Measurements from ENCODE around the gene ARID1A. TPM values are rescaled to one million over a fixed set of nuclear protein-coding genes. Genes with fewer than 3 reads are reported as not detected.

ARID1A gene
- total and polyA plus RNA-seq, 4 donors = 12.2 to 31.9 (median 20.2) TPM

DNA sequence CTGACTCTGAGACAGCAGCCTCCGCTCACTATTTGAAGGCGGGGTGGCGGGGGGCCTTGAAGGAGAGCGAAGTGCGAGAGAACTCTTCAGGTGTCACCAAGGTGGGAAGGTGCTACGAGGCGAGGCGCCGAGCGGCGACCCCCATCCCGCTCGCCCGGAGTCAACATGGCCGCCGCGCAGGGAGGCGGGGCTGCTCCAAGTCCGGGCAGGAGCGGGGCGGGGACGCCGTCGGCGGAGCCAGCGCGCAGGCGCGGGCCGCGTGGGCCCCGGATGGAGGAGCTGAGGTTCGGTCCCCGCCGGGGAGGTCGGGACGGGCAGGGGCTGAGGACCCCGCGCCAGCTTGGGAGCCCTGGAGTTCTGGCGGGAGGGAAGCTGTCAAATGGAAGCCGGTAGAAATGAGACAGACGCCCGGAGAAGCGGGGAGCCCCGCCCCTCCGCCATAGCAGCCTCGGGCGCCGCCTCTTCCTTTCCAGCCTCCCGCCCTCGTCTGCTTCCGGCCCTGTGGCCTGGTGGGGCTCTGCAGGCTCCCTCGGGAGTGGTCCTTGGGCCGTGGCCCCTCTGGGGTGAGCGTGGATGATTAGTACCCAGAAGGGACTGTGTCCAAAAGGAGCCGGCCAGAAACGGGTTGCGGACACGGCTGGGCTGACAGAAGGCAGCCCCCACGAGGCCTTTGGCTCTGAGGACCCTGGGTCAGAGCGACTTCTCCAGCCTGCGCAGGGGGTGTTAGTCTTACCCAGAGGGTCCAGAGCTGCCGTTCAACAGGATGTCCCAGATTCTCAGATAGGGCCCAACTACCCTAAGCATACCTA is 92.1 kb downstream of the ARID1A start, which contains the start of gene PIGV:
PIGV (plus strand) TSS at position 245 of the 809 bp plus-strand sequence. CDS start 2,866 bp downstream, outside the sequence.
- Histone ChIP-seq H3K4me1 (ENCODE audit: control insufficient read depth in 4 of 4, insufficient read depth in 4 of 4, low read length in 3 of 4) (peaks cover 10 to 76% (median 43%) of the 10 kb centered on the region in 4 donors), H3K27ac (ENCODE audit: low read depth in 1 of 2, low read length in 2 of 2) (peak within 1 kb of the TSS; percentile 99 to 100), H3K36me3 (ENCODE audit: control insufficient read depth in 4 of 4, insufficient read depth in 3 of 4, low read depth in 1 of 4, low read length in 3 of 4) (peaks cover 0 to 1% (median 0%) of the 10 kb centered on the region in 4 donors), H3K27me3 (ENCODE audit: control insufficient read depth in 4 of 4, insufficient read depth in 4 of 4, low read length in 3 of 4) (no peaks in the 10 kb centered on the region), H3K9ac (ENCODE audit: low read depth in 1 of 2, low read length in 2 of 2) (peak within 1 kb of the TSS; percentile 98 to 99), H3K9me3 (ENCODE audit: control insufficient read depth in 4 of 4, low read length in 3 of 4) (no peaks in the 10 kb centered on the region), H3K4me3 (ENCODE audit: low read depth in 1 of 3, low read length in 3 of 3) (peak within 1 kb of the TSS; percentile 74 to 94 (median 75))
- TF ChIP-seq GABPA (IDR thresholded peaks at IDR 0.05 in 1 of 2, conservative IDR thresholded peaks at IDR 0.05 in 1 of 2) (peak; percentile 59 to 87), HNF4G (IDR thresholded peaks at IDR 0.05) (no peak), YY1 (IDR thresholded peaks at IDR 0.05) (peak; percentile 98), RAD21 (IDR thresholded peaks at IDR 0.05) (peak; percentile 19 to 38)
- TF ChIP-seq, protein P1, sequence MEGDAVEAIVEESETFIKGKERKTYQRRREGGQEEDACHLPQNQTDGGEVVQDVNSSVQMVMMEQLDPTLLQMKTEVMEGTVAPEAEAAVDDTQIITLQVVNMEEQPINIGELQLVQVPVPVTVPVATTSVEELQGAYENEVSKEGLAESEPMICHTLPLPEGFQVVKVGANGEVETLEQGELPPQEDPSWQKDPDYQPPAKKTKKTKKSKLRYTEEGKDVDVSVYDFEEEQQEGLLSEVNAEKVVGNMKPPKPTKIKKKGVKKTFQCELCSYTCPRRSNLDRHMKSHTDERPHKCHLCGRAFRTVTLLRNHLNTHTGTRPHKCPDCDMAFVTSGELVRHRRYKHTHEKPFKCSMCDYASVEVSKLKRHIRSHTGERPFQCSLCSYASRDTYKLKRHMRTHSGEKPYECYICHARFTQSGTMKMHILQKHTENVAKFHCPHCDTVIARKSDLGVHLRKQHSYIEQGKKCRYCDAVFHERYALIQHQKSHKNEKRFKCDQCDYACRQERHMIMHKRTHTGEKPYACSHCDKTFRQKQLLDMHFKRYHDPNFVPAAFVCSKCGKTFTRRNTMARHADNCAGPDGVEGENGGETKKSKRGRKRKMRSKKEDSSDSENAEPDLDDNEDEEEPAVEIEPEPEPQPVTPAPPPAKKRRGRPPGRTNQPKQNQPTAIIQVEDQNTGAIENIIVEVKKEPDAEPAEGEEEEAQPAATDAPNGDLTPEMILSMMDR (IDR thresholded peaks at IDR 0.05; ENCODE audit: low read depth, low read length, missing input control) = peak; percentile 9
- peak; percentile 91 for DNase-seq (ENCODE audit: low spot score)
- under 1% methylated on average over 63 of the region's 63 CpGs for WGBS

DNA sequence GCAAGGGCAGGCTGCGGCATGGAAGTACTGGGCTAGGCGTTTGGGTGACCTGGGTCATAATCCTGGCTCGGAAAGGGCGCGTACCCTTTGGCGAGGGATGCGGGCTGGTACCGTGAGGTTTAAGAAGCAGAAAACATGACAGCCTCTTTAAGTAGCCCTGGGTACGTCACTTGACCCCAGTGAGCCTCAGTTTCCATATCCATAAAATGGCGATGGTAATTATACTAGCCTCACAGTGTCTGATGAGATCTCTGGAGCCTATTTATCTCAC is 92.6 kb downstream of the ARID1A start:
- WGBS = under 1% methylated on average over 10 of the region's 10 CpGs
- TF ChIP-seq, protein P2, sequence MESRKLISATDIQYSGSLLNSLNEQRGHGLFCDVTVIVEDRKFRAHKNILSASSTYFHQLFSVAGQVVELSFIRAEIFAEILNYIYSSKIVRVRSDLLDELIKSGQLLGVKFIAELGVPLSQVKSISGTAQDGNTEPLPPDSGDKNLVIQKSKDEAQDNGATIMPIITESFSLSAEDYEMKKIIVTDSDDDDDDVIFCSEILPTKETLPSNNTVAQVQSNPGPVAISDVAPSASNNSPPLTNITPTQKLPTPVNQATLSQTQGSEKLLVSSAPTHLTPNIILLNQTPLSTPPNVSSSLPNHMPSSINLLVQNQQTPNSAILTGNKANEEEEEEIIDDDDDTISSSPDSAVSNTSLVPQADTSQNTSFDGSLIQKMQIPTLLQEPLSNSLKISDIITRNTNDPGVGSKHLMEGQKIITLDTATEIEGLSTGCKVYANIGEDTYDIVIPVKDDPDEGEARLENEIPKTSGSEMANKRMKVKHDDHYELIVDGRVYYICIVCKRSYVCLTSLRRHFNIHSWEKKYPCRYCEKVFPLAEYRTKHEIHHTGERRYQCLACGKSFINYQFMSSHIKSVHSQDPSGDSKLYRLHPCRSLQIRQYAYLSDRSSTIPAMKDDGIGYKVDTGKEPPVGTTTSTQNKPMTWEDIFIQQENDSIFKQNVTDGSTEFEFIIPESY (IDR thresholded peaks at IDR 0.05) = no peak
- TF ChIP-seq TAF1 (conservative IDR thresholded peaks at IDR 0.05) (no peak), GABPA (IDR thresholded peaks at IDR 0.05 in 1 of 2, conservative IDR thresholded peaks at IDR 0.05 in 1 of 2) (no peak), RAD21 (IDR thresholded peaks at IDR 0.05) (no peak)
- Histone ChIP-seq H3K27ac (ENCODE audit: low read depth in 1 of 2, low read length in 2 of 2) (peak overlapping the region; percentile 99 to 100), H3K9me3 (ENCODE audit: control insufficient read depth in 4 of 4, low read length in 3 of 4) (no peaks in the 10 kb centered on the region), H3K27me3 (ENCODE audit: control insufficient read depth in 4 of 4, insufficient read depth in 4 of 4, low read length in 3 of 4) (no peaks in the 10 kb centered on the region), H3K9ac (ENCODE audit: low read depth in 1 of 2, low read length in 2 of 2) (peak overlapping the region; percentile 98 to 99), H3K4me3 (ENCODE audit: low read depth in 1 of 3, low read length in 3 of 3) (peak overlapping the region; percentile 74 to 94 (median 75)), H3K4me1 (ENCODE audit: control insufficient read depth in 4 of 4, insufficient read depth in 4 of 4, low read length in 3 of 4) (peaks cover 10 to 76% (median 41%) of the 10 kb centered on the region in 4 donors), H3K36me3 (ENCODE audit: control insufficient read depth in 4 of 4, insufficient read depth in 3 of 4, low read depth in 1 of 4, low read length in 3 of 4) (peaks cover 0 to 4% (median 0%) of the 10 kb centered on the region in 4 donors)
- DNase-seq (ENCODE audit: low spot score) = no peak

DNA sequence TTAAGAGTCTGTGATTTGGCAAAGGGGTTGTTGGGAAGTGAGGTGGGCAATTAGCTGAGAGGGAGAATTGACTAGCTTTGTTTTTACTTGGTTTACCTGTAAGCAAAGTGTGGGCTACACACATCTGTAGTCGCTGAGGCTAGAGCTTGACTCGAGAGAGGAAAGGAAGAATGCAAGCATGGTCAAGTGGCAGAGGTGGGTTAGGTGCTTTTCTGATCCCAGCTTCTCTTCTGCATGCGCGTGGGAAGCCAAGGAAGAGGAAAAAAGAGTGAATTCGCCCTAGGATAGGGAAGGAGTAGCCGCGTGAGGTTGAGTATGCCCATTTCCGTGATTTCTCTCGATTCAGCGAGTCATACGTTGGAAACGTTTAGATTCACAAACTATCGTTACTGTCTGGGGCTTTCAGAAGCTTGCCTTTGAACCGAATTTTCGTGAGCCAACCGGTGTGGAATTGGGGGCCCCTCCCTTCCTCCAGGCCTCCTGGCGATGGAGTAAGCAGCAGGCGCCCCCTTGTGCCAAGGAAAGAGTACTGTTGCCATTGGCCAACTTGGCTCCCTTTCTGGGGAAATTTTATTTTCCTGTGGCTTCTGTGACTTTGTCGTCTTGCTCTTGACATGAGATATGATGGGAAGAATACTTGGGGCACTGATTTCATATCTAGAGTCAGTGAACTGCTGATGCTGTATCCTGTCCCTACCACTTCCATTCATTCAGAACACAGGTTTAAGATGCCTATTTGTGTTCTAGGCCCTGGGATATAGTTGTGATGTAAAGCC is 93.2 kb downstream of the ARID1A start:
- H3K27ac ChIP-seq (ENCODE audit: low read depth in 1 of 2, low read length in 2 of 2) = peak overlapping the region; percentile 99 to 100
- H3K4me3 ChIP-seq (ENCODE audit: low read depth in 1 of 3, low read length in 3 of 3) = peak overlapping the region; percentile 74 to 94 (median 75)
- no peaks in the 10 kb centered on the region for H3K9me3 ChIP-seq (ENCODE audit: control insufficient read depth in 4 of 4, low read length in 3 of 4)
- H3K27me3 ChIP-seq (ENCODE audit: control insufficient read depth in 4 of 4, insufficient read depth in 4 of 4, low read length in 3 of 4) = no peaks in the 10 kb centered on the region
- peak overlapping the region; percentile 98 to 99 for H3K9ac ChIP-seq (ENCODE audit: low read depth in 1 of 2, low read length in 2 of 2)
- H3K36me3 ChIP-seq (ENCODE audit: control insufficient read depth in 4 of 4, insufficient read depth in 3 of 4, low read depth in 1 of 4, low read length in 3 of 4) = peaks cover 0 to 4% (median 0%) of the 10 kb centered on the region in 4 donors
- peaks cover 12 to 76% (median 42%) of the 10 kb centered on the region in 4 donors for H3K4me1 ChIP-seq (ENCODE audit: control insufficient read depth in 4 of 4, insufficient read depth in 4 of 4, low read length in 3 of 4)
- DNase-seq (ENCODE audit: low spot score) = peak; percentile 83
- WGBS = under 1% methylated on average over 19 of the region's 19 CpGs
- TF ChIP-seq, protein P3, sequence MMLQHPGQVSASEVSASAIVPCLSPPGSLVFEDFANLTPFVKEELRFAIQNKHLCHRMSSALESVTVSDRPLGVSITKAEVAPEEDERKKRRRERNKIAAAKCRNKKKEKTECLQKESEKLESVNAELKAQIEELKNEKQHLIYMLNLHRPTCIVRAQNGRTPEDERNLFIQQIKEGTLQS (IDR thresholded peaks at IDR 0.05) = no peak
- TF ChIP-seq, protein P2 (IDR thresholded peaks at IDR 0.05) = no peak
- TF ChIP-seq FOXA1 (IDR thresholded peaks at IDR 0.05) (peak; percentile 13), JUND (IDR thresholded peaks at IDR 0.05) (no peak), SP1 (IDR thresholded peaks at IDR 0.05) (peak; percentile 32), RXRA (IDR thresholded peaks at IDR 0.05) (peak; percentile 49 to 67), HNF4A (conservative IDR thresholded peaks at IDR 0.05) (peak; percentile 10 to 30), FOXA2 (IDR thresholded peaks at IDR 0.05) (no peak), YY1 (IDR thresholded peaks at IDR 0.05) (peak; percentile 32)
- TF ChIP-seq, protein P4, sequence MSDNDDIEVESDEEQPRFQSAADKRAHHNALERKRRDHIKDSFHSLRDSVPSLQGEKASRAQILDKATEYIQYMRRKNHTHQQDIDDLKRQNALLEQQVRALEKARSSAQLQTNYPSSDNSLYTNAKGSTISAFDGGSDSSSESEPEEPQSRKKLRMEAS (IDR thresholded peaks at IDR 0.05) = no peak
